GM12875 (cell line): ENCODE results near the gene KLHL35.
"Not testable (repeated sequence)": the region's sequence is repeated elsewhere in the genome, so short reads cannot be mapped to it uniquely, and the experiment has no call there.

Source experiments
- H3K4me3 ChIP-seq: one replicate; pipeline ENCODE4 v1.5.1; 2011; ENCODE audit warnings: low read depth, low read length, control low read depth
- CTCF ChIP-seq: IDR thresholded peaks from 2 replicates; pipeline ENCODE4 v1.5.1; 2011; ENCODE audit warnings: low read depth, mild to moderate bottlenecking, control low read depth, inconsistent platforms, low read length, moderate library complexity, borderline replicate concordance; ENCODE audit not compliant: insufficient read depth

KLHL35 gene

GRCh38 chr11:75421035-75421602 is 11.9 kb downstream of the KLHL35 start:
- no peak for TF ChIP-seq CTCF
- no peak overlapping the region for H3K4me3 ChIP-seq

- H3K4me3 ChIP-seq, result no peak overlapping the region
- TF ChIP-seq CTCF, result no peak
Measured at GRCh38 chr11:75420224-75421034, 12.6 kb downstream of the KLHL35 start.

- no peak for TF ChIP-seq CTCF
- H3K4me3 ChIP-seq, result no peak overlapping the region
Measured at GRCh38 chr11:75413864-75414263, 19.1 kb downstream of the KLHL35 start.

- H3K4me3 ChIP-seq, result not testable (repeated sequence)
Measured at GRCh38 chr11:75413146-75413545, 19.9 kb downstream of the KLHL35 start.

- H3K4me3 ChIP-seq, result not testable (repeated sequence)
Measured at GRCh38 chr11:75409971-75410370, 23.0 kb downstream of the KLHL35 start.

GRCh38 chr11:75408957-75409219 is 24.1 kb downstream of the KLHL35 start:
- TF ChIP-seq CTCF, result no peak
- no peak overlapping the region for H3K4me3 ChIP-seq

GRCh38 chr11:75406338-75406777 is 26.6 kb downstream of the KLHL35 start:
- TF ChIP-seq CTCF, result no peak
- H3K4me3 ChIP-seq, result no peak overlapping the region

GRCh38 chr11:75403983-75404658 is 28.9 kb downstream of the KLHL35 start:
- H3K4me3 ChIP-seq, result no peak overlapping the region

More at GRCh38 chr11:75403983-75404658, 28.9 kb downstream of the KLHL35 start:
- TF ChIP-seq CTCF, result no peak
